Suprapubic skin (tissue), 4 donors: ENCODE results near the gene KRTAP10-3.
"Not testable (repeated sequence)": the region's sequence is repeated elsewhere in the genome, so short reads cannot be mapped to it uniquely, and the experiment has no call there.

Source experiments
- CTCF ChIP-seq, 2 donors: fragments of 200-600 bp in 1 of 2; fragments of 450-650 bp in 1 of 2; sonication (generic) in 1 of 2; IDR thresholded peaks; one replicate each; pipeline ENCODE4 v1.5.1; 2016 to 2019; ENCODE audit warnings: antibody characterized with exemption in 2 of 2, mild to moderate bottlenecking in 1 of 2, moderate library complexity in 1 of 2
- EP300 ChIP-seq: sonication (generic); formaldehyde crosslinking; IDR thresholded peaks from one replicate; pipeline ENCODE4 v1.6.1; 2017; ENCODE audit warnings: antibody characterized with exemption
- POLR2A ChIP-seq, 2 donors: fragments of 450-650 bp; IDR thresholded peaks; one replicate each; pipeline ENCODE4 v1.6.1; 2017; ENCODE audit warnings: antibody characterized with exemption in 2 of 2, mild to moderate bottlenecking in 2 of 2, moderate library complexity in 2 of 2
- POLR2AphosphoS5 ChIP-seq, 3 donors: sonication (generic); formaldehyde crosslinking; IDR thresholded peaks; one replicate each; pipeline ENCODE4 v1.6.1; 2017; ENCODE audit warnings: antibody characterized with exemption in 3 of 3

- TF ChIP-seq CTCF (IDR thresholded peaks at IDR 0.05); EP300; POLR2A (IDR thresholded peaks at IDR 0.05); POLR2AphosphoS5 (IDR thresholded peaks at IDR 0.05): not testable (repeated sequence)
Measured at GRCh38 chr21:44591801-44592130, 33.2 kb upstream of the KRTAP10-3 start.
